Measurements from ENCODE around the gene ARL6IP1.

Gene ARL6IP1

DNA sequence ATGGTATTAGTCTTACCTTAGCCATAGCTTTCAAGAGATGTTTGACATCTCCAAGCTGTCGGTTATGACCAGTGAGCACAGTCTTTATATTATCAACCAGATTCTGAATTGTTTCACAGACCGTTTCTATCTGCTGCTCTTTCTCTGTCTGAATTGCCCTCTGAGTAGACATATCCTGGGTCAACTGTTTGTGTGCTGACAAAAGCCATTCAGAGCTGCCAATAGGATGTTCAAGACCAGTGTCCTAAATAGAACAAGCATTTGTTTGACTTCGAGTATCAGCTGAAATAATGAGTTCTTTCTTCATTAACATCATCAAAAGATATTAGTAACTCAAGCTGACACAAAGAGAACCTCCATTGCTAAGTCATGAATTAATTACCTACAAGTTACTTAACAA is 14.9 kb upstream of the ARL6IP1 start:
- TF ChIP-seq JUND (IDR thresholded peaks at IDR 0.05; ENCODE audit: low read depth) = no peak
- DNase-seq (ENCODE audit: low read depth in 1 of 2, low spot score in 1 of 2) = no peak
- in situ Hi-C loops (cut with HindIII; ENCODE audit: low pct_unique_long_range_greater_than_20kb, low sequenced_read_pairs) = no loop called here

DNA sequence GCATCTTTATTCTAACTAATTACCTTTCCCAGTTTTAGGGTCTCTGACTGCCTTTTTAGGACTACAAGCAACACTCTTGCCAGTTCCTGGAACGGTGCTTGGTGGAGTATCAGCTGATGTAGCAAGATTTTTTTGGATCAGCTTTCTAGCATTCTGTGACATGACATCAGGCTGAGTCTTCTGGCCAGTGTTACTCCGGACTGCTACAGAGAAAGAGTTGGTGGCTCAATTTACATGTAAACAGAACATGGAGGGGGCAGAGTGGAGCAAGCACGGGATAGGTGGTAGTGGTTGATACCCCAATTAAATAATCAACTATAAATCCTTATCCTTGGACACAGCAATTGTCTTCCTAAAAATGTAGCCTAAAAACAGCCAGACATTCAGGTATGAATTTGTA is 10.6 kb upstream of the ARL6IP1 start:
- DNase-seq (ENCODE audit: low read depth in 1 of 2, low spot score in 1 of 2) = no peak
- in situ Hi-C loops (cut with HindIII; ENCODE audit: low pct_unique_long_range_greater_than_20kb, low sequenced_read_pairs) = no loop called here
- TF ChIP-seq JUND (IDR thresholded peaks at IDR 0.05; ENCODE audit: low read depth) = no peak

DNA sequence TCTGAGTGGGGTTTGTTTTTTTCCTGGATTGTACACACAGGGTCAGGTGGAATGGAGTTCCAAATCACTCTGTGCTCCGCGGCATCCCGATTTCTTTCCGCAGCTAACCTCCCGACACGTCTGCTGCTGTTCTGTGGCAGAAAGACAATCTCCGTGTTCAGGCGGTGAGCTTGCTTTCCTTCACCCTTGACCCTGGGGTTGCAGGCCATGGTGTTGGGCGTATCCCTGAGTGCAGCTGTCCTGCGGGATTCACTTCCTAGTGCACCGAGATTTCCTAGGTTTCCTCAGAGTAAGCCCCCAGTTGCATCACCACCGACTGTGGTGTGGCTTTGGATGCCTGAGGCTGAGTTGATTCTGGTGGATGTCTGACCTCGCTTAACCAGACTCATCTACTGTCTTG is 7.8 kb upstream of the ARL6IP1 start:
- no peak for DNase-seq (ENCODE audit: low read depth in 1 of 2, low spot score in 1 of 2)
- no peak for TF ChIP-seq JUND (IDR thresholded peaks at IDR 0.05; ENCODE audit: low read depth)
- in situ Hi-C loops (cut with HindIII; ENCODE audit: low pct_unique_long_range_greater_than_20kb, low sequenced_read_pairs) = no loop called here

DNA sequence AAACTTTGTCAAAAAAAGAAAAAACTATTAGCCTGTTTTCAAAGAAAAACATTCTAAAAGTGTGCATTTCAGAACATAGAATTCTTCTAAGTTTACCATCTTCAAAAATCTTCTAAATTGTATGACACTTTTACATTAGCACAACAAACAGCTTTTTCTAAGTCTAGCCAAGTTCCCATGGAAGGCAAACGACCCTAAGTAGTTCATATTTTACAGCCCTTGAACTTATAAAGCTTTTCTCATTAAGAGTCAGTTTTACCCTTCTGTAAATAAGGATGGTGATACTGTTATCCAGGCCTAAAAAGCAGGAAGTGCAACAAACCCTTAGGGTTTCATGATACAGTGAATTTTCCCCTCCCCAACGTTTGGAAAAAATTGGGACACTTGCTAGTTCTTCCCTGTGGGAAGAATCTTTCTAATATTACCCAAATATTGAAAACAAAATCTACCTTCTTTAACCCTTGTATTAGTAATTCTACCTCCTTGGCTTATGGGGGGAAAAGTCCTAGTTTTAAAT is 4.0 kb upstream of the ARL6IP1 start:
- TF ChIP-seq JUND (IDR thresholded peaks at IDR 0.05; ENCODE audit: low read depth) = no peak
- in situ Hi-C loops (cut with HindIII; ENCODE audit: low pct_unique_long_range_greater_than_20kb, low sequenced_read_pairs) = no loop called here
- DNase-seq (ENCODE audit: low read depth in 1 of 2, low spot score in 1 of 2) = no peak

DNA sequence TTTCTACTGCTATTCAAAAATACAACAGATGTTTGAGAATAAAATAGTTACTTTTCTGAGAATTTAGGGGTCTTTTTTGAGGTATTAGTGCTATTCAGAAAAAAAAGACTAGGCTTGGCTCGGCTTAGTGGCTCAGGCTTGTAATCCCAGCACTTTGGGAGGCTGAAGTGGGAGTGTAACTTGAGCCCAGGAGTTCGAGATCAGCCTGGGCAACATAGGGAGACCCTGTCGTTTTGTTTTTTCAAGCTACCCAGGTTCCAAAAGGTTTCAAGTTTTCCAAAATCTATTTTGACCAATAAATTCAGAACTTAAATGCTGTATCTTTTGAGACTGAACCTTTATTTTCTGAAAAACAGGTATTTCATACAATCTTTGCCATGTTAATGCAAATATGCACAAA is 3.2 kb upstream of the ARL6IP1 start:
- DNase-seq (ENCODE audit: low read depth in 1 of 2, low spot score in 1 of 2) = no peak
- in situ Hi-C loops (cut with HindIII; ENCODE audit: low pct_unique_long_range_greater_than_20kb, low sequenced_read_pairs) = no loop called here
- TF ChIP-seq JUND (IDR thresholded peaks at IDR 0.05; ENCODE audit: low read depth) = no peak

DNA sequence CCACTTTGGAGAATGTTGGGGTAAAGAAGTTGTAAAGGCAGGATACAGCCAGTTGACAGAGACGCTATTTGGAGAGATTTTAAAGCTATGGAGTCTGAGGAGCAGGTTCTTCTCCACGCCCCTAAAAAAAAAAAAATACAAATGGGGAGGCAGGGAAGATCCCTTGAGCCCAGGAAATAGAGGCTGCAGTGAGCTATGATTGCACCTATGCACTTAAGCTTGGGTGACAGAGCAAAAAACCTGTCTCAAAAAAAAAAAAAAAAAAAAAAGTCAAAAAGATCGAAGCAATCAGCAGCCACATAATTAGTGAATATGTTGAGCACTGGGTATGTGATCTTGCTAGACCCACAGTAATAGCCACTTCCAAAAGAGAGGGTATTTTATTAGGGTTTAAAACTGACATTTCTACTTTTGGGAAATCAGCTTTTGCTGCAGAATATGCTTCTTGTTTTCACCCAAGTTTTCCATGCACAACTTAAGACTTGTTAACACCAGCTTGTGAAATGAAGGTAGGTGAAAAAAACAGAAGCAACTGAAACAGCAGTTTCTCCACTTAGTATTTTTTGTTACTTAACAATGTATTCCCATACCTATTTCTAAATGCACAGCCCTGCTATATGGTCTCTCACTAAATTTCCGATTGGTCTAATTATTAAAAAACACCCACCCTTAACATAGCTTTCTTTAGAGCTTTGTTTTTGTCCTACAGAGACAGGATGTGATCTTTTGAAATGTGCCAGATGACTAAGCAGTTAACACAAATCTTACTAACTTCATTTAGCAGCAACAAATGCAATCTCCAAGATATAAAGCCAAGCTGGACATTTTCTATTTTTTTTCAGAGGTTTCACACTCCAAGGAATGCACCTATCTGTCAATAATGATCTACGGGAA is 2.5 kb upstream of the ARL6IP1 start:
- no peak for TF ChIP-seq JUND (IDR thresholded peaks at IDR 0.05; ENCODE audit: low read depth)
- in situ Hi-C loops (cut with HindIII; ENCODE audit: low pct_unique_long_range_greater_than_20kb, low sequenced_read_pairs) = no loop called here
- DNase-seq (ENCODE audit: low read depth in 1 of 2, low spot score in 1 of 2) = no peak

DNA sequence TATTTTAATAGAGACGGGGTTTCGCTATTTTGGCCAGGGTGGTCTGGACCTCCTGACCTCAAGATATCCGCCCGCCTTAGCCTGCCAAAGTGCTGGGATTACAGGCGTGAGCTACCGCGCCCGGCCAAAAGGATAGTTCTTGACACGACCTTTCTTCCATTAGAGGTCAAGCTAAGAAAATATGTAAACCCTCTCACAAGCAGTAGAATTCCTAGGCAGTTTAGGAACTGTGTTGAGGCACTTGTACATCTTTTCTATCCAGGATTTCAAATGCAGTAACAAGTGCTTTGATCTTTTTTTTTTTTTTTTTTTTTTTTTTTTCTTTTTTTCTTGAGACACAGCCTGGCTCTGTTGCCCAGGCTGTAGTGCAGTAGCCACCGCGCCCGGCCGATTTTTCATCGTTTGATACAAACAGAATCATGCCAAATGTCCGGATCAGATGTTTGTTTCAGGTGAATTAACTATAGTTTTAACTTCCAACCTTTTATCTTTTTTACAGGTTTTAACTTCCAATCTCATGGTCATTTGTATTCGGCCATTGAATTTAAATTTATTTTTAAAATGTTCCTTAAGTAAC is 1.5 kb upstream of the ARL6IP1 start:
- TF ChIP-seq JUND (IDR thresholded peaks at IDR 0.05; ENCODE audit: low read depth) = no peak
- no peak for DNase-seq (ENCODE audit: low read depth in 1 of 2, low spot score in 1 of 2)
- in situ Hi-C loops (cut with HindIII; ENCODE audit: low pct_unique_long_range_greater_than_20kb, low sequenced_read_pairs) = no loop called here

DNA sequence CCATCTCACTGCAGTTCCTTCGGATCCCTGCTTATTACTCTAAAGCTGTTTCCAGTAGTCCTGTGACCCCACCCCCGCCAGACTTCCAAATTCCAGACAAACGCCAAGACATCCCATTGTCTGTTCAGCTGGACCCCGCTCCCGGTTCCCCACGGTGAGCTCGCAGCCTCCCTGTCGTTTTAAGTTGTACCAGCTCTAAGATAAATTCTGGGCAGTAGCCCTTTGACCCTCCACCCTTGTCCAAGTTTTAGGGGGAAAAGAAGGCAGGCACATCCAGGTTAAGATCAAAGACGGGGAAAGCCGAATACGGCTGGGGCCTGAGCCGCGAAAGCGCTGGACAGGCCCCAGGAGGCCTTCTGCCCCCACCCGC is 589 bp downstream of the ARL6IP1 start:
- no peak for DNase-seq (ENCODE audit: low read depth in 1 of 2, low spot score in 1 of 2)
- no peak for TF ChIP-seq JUND (IDR thresholded peaks at IDR 0.05; ENCODE audit: low read depth)
- in situ Hi-C loops (cut with HindIII; ENCODE audit: low pct_unique_long_range_greater_than_20kb, low sequenced_read_pairs) = no loop called here

DNA sequence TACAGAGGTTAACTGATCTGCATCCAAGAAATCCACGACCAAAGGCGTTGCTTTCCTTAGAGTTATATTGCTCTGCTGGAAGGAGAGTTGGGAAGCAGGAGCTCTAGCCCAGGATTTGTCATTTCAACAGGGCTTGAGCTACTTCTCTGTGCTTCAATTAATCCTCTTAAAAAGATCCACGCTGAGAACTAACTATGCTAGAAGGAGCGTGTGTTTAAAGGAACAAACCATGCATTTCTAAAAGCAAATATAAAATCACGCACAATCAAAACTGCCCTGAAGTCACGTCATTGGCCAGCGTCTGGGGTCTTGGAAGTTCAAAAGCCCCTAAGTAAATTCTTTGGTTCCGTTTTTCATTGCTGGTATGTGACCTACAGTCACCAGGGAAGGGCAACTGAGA is 1.1 kb downstream of the ARL6IP1 start:
- TF ChIP-seq JUND (IDR thresholded peaks at IDR 0.05; ENCODE audit: low read depth) = no peak
- in situ Hi-C loops (cut with HindIII; ENCODE audit: low pct_unique_long_range_greater_than_20kb, low sequenced_read_pairs) = no loop called here

DNA sequence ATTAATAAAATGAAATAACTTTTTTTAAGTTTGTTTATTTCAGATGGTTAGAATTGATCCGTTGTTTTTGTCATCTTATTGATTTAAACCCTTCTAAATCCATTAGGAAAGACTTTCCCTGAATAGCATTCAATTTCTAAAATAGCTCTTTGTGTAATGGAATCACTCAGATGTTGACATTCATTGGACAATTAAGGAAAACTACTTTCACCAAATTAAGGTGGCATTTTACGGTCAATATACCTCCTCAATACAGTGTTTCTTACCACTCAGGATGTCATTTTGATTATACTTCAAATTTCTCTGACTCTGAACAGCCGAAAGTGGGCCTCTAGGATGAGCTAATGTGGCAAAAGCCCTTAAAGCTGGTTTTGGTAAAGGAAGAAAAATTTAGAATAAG is 1.8 kb downstream of the ARL6IP1 start:
- TF ChIP-seq JUND (IDR thresholded peaks at IDR 0.05; ENCODE audit: low read depth) = no peak
- no peak for DNase-seq (ENCODE audit: low read depth in 1 of 2, low spot score in 1 of 2)
- in situ Hi-C loops (cut with HindIII; ENCODE audit: low pct_unique_long_range_greater_than_20kb, low sequenced_read_pairs) = no loop called here

More for the DNA sequence above, 1.1 kb downstream of the ARL6IP1 start:
- DNase-seq (ENCODE audit: low read depth in 1 of 2, low spot score in 1 of 2) = no peak

DNA sequence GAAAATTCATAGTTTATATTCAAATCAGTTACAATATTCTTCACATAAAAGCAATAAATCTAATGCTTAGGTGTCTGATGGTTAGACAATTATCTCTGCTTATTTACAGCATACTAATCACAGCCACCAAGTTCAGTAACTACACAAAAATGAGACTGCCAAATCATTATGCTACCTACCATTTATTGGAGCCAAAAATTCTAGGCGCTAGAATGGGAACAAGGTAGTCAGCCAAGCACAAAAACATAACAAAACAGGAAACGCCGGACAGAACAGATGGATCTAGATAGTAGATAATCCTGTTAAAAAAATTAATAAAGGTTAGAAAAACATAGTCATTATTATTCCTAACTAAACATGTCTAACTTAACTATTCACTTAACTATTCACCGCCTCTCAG is 3.6 kb downstream of the ARL6IP1 start:
- no peak for TF ChIP-seq JUND (IDR thresholded peaks at IDR 0.05; ENCODE audit: low read depth)
- DNase-seq (ENCODE audit: low read depth in 1 of 2, low spot score in 1 of 2) = no peak
- in situ Hi-C loops (cut with HindIII; ENCODE audit: low pct_unique_long_range_greater_than_20kb, low sequenced_read_pairs) = no loop called here

DNA sequence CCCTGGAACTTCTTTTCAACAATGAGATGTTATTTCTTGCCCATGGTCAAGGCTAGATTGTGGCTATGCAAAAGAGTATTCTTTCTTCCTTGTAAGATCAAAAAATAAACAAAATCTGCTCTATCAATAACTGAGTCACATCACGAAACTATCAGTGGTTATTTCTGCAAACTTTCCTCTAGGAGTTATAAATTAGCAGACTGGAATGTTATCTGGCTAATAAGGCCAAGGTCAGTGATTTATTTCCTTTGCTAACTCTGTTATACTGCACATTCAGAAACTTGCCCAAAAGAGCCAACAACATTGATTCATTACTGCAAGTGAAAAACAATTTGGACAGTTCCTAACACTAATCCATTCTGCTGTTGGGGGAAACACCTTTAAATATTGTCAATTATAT is 5.0 kb downstream of the ARL6IP1 start:
- DNase-seq (ENCODE audit: low read depth in 1 of 2, low spot score in 1 of 2) = no peak
- TF ChIP-seq JUND (IDR thresholded peaks at IDR 0.05; ENCODE audit: low read depth) = no peak
- in situ Hi-C loops (cut with HindIII; ENCODE audit: low pct_unique_long_range_greater_than_20kb, low sequenced_read_pairs) = no loop called here

DNA sequence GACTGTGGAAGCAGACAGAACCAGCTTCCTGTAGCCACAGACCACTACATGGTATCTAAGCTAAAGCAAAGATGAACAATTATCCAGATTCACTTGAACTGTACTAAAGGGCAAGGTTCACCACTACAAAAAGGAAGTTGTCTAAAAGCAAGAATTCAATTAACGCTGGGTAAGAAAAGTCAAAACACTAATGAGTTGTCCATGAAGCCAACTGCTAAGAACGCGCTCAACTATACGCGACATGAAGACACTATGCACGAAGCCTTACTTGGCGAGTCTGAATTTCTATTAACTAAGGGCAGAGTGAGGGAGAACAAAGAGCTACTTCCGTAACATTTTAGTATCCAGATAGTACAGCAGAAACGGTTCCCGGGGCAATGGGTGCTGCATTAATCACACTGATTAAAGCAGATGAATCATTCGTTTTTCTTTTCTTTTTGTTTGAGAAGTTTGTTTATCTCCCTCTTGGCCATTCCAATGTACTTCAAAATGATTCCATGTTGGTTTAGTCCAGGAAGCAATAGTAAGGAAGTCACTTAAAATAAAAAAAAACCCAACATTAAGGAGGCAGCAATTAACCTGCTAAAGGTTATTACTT is 8.4 kb downstream of the ARL6IP1 start:
- TF ChIP-seq JUND (IDR thresholded peaks at IDR 0.05; ENCODE audit: low read depth) = no peak
- no peak for DNase-seq (ENCODE audit: low read depth in 1 of 2, low spot score in 1 of 2)
- in situ Hi-C loops (cut with HindIII; ENCODE audit: low pct_unique_long_range_greater_than_20kb, low sequenced_read_pairs) = no loop called here
